ENCODE results near the gene ZNF195.
"Not testable (repeated sequence)": the region's sequence is repeated elsewhere in the genome, so short reads cannot be mapped to it uniquely, and the experiment has no call there.

- TF ChIP-seq CTCF (IDR thresholded peaks at IDR 0.05); USF1 (IDR thresholded peaks at IDR 0.05; ENCODE audit: borderline replicate concordance, low read depth); JUND (IDR thresholded peaks at IDR 0.05); RAD21 (IDR thresholded peaks at IDR 0.05; ENCODE audit: low read length); FOXM1 (IDR thresholded peaks at IDR 0.05; ENCODE audit: low read depth); RFX5 (IDR thresholded peaks at IDR 0.05; ENCODE audit: low read length); POLR2AphosphoS5 (IDR thresholded peaks at IDR 0.05; ENCODE audit: low read depth, low read length); MXI1 (IDR thresholded peaks at IDR 0.05; ENCODE audit: low read depth, low read length); TAF1 (IDR thresholded peaks at IDR 0.05; ENCODE audit: borderline replicate concordance, low read depth, low read length): not testable (repeated sequence)
- TF ChIP-seq, protein P1, sequence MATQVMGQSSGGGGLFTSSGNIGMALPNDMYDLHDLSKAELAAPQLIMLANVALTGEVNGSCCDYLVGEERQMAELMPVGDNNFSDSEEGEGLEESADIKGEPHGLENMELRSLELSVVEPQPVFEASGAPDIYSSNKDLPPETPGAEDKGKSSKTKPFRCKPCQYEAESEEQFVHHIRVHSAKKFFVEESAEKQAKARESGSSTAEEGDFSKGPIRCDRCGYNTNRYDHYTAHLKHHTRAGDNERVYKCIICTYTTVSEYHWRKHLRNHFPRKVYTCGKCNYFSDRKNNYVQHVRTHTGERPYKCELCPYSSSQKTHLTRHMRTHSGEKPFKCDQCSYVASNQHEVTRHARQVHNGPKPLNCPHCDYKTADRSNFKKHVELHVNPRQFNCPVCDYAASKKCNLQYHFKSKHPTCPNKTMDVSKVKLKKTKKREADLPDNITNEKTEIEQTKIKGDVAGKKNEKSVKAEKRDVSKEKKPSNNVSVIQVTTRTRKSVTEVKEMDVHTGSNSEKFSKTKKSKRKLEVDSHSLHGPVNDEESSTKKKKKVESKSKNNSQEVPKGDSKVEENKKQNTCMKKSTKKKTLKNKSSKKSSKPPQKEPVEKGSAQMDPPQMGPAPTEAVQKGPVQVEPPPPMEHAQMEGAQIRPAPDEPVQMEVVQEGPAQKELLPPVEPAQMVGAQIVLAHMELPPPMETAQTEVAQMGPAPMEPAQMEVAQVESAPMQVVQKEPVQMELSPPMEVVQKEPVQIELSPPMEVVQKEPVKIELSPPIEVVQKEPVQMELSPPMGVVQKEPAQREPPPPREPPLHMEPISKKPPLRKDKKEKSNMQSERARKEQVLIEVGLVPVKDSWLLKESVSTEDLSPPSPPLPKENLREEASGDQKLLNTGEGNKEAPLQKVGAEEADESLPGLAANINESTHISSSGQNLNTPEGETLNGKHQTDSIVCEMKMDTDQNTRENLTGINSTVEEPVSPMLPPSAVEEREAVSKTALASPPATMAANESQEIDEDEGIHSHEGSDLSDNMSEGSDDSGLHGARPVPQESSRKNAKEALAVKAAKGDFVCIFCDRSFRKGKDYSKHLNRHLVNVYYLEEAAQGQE (IDR thresholded peaks at IDR 0.05; ENCODE audit: low read depth, low read length): not testable (repeated sequence)
- TF ChIP-seq, protein P2, sequence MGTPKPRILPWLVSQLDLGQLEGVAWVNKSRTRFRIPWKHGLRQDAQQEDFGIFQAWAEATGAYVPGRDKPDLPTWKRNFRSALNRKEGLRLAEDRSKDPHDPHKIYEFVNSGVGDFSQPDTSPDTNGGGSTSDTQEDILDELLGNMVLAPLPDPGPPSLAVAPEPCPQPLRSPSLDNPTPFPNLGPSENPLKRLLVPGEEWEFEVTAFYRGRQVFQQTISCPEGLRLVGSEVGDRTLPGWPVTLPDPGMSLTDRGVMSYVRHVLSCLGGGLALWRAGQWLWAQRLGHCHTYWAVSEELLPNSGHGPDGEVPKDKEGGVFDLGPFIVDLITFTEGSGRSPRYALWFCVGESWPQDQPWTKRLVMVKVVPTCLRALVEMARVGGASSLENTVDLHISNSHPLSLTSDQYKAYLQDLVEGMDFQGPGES (IDR thresholded peaks at IDR 0.05; ENCODE audit: low read depth, low read length): not testable (repeated sequence)
- TF ChIP-seq, protein P3, sequence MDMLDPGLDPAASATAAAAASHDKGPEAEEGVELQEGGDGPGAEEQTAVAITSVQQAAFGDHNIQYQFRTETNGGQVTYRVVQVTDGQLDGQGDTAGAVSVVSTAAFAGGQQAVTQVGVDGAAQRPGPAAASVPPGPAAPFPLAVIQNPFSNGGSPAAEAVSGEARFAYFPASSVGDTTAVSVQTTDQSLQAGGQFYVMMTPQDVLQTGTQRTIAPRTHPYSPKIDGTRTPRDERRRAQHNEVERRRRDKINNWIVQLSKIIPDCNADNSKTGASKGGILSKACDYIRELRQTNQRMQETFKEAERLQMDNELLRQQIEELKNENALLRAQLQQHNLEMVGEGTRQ (IDR thresholded peaks at IDR 0.05; ENCODE audit: borderline replicate concordance, low read depth, low read length): not testable (repeated sequence)
These were observed 27.4 kb upstream of the ZNF195 start for GRCh38 chr11:3406223-3406875.

Measured in SK-N-SH (cell line).